ENCODE data around the gene SLC35F3.

The SLC35F3 gene

GRCh38 chr1:233975486-233975885 lies 71.0 kb downstream of the SLC35F3 start:
- no peak for DNase-seq

- DNase-seq, result no peak
These were observed 76.7 kb downstream of the SLC35F3 start for GRCh38 chr1:233981042-233981675.

GRCh38 chr1:233982827-233983518 lies 78.5 kb downstream of the SLC35F3 start:
- DNase-seq, result no peak

- DNase-seq, result no peak
These were observed 79.3 kb downstream of the SLC35F3 start for GRCh38 chr1:233983811-233984210.

GRCh38 chr1:233988963-233989696 lies 84.7 kb downstream of the SLC35F3 start:
- no peak for DNase-seq

GRCh38 chr1:233990486-233990885 lies 86.0 kb downstream of the SLC35F3 start:
- DNase-seq, result no peak

GRCh38 chr1:233993651-233994050 lies 89.2 kb downstream of the SLC35F3 start:
- DNase-seq, result no peak

- no peak for DNase-seq
These were observed 89.6 kb downstream of the SLC35F3 start for GRCh38 chr1:233994112-233994511.

GRCh38 chr1:233998456-233998855 lies 94.0 kb downstream of the SLC35F3 start:
- no peak for DNase-seq

- DNase-seq, result no peak
These were observed 94.4 kb downstream of the SLC35F3 start for GRCh38 chr1:233998891-233999290.

- no peak for DNase-seq
These were observed 96.1 kb downstream of the SLC35F3 start for GRCh38 chr1:234000557-234001041.

GRCh38 chr1:234001817-234002216 lies 97.3 kb downstream of the SLC35F3 start:
- DNase-seq, result no peak

GRCh38 chr1:234004591-234004990 lies 100.1 kb downstream of the SLC35F3 start:
- no peak for DNase-seq

GRCh38 chr1:234007684-234008083 lies 103.2 kb downstream of the SLC35F3 start:
- no peak for DNase-seq

GRCh38 chr1:234008591-234008990 lies 104.1 kb downstream of the SLC35F3 start:
- no peak for DNase-seq

GRCh38 chr1:234009668-234010067 lies 105.2 kb downstream of the SLC35F3 start:
- no peak for DNase-seq

- no peak for DNase-seq
These were observed 109.7 kb downstream of the SLC35F3 start for GRCh38 chr1:234014208-234014607.

- no peak for DNase-seq
These were observed 114.3 kb downstream of the SLC35F3 start for GRCh38 chr1:234018816-234019215.

GRCh38 chr1:234019387-234019786 lies 114.9 kb downstream of the SLC35F3 start:
- DNase-seq, result no peak

GRCh38 chr1:234022302-234022701 lies 117.8 kb downstream of the SLC35F3 start:
- no peak for DNase-seq

- no peak for DNase-seq
These were observed 135.1 kb downstream of the SLC35F3 start for GRCh38 chr1:234039603-234040002.

GRCh38 chr1:234040446-234041317 lies 136.2 kb downstream of the SLC35F3 start:
- no peak for DNase-seq

GRCh38 chr1:234044079-234044478 lies 139.6 kb downstream of the SLC35F3 start:
- no peak for DNase-seq
